GM12878 (cell line): ENCODE results near the gene HTR4. TPM values are rescaled to one million over a fixed set of nuclear protein-coding genes. Genes with fewer than 3 reads are reported as not detected.

Source experiments
- ATAC-seq: fragments of 200-7000 bp; cut with Tn5 transposase; 3 replicates; pipeline ENCODE4 v1.9.1; 2020; ENCODE audit warnings: mild to moderate bottlenecking, moderate library complexity
- BruUV-seq: library from RNA; stranded (reverse); fragments of 400-500 nt; replicated peaks from 2 replicates; lab custom pipeline; 2021; lab: Mats Ljungman, UMichigan
- CTCF ChIA-PET: fragments of 300-600 bp; sonication (Branson Sonifier 250); formaldehyde crosslinking; extraction: SDS; loops from one replicate; lab custom pipeline; 2021; ENCODE audit warnings: inconsistent platforms; lab: Yijun Ruan, JAX
- POLR2A ChIA-PET: fragments of 350-600 bp; formaldehyde crosslinking; extraction: SDS; loops from one replicate; lab custom pipeline; 2021; ENCODE audit warnings: inconsistent platforms; lab: Charles Lee
- RAD21 ChIA-PET: fragments of 300-600 bp; sonication (Branson Sonifier 250); formaldehyde crosslinking; loops from one replicate; lab custom pipeline; 2023; ENCODE audit warnings: antibody characterized with exemption; ENCODE audit not compliant: unreplicated experiment; lab: Charles Lee
- SMC1A ChIA-PET: fragments of 300-600 bp; sonication (Branson Sonifier 250); formaldehyde crosslinking; loops from one replicate; lab custom pipeline; 2023; ENCODE audit not compliant: unreplicated experiment, uncharacterized antibody; lab: Charles Lee
- DNase-seq: peaks from one replicate; pipeline ENCODE4 v3.0.0-alpha.2; 2011; ENCODE audit warnings: low read depth, low spot score
- FAIRE-seq: peaks from 3 replicates; lab custom pipeline; 2011; peaks lifted over from hg19 to GRCh38; lab: Jason Lieb, UNC
- H2AFZ ChIP-seq: 2 replicates; pipeline ENCODE4 v1.6.0; 2011; ENCODE audit warnings: low read depth, low read length, control low read depth; ENCODE audit not compliant: control insufficient read depth
- H3K27ac ChIP-seq: 2 replicates; pipeline ENCODE4 v1.5.1; 2011; ENCODE audit warnings: control low read depth; ENCODE audit not compliant: control insufficient read depth, insufficient read depth
- H3K27me3 ChIP-seq, 2 experiments: replicated peaks in 1 of 2; 2 replicates each; pipeline versions ENCODE4 v1.6.0 to v1.6.1; 2011; ENCODE audit warnings: low read length in 1 of 2; ENCODE audit not compliant: control insufficient read depth in 2 of 2, insufficient read depth in 2 of 2
- H3K36me3 ChIP-seq, 2 experiments: 2 replicates each; pipeline ENCODE4 v1.5.1; 2011; ENCODE audit warnings: low read length in 1 of 2; ENCODE audit not compliant: control insufficient read depth in 2 of 2, insufficient read depth in 2 of 2
- H3K4me1 ChIP-seq: 2 replicates; pipeline ENCODE4 v1.6.1; 2011; ENCODE audit warnings: mild to moderate bottlenecking, low read length, moderate library complexity, mixed read lengths; ENCODE audit not compliant: control insufficient read depth, insufficient read depth
- H3K4me2 ChIP-seq: 2 replicates; pipeline ENCODE4 v1.6.0; 2011; ENCODE audit warnings: control low read depth; ENCODE audit not compliant: control insufficient read depth, insufficient read depth
- H3K4me3 ChIP-seq: fragments of 200-600 bp; sonication (generic); 2 replicates; pipeline ENCODE4 v1.5.1; 2016
- H3K79me2 ChIP-seq: 2 replicates; pipeline ENCODE4 v1.6.0; 2011; ENCODE audit warnings: low read length; ENCODE audit not compliant: control insufficient read depth, insufficient read depth
- H3K9ac ChIP-seq: 2 replicates; pipeline ENCODE4 v1.8.0; 2011; ENCODE audit warnings: low read length, control low read depth, mixed read lengths; ENCODE audit not compliant: control insufficient read depth, insufficient read depth
- H3K9me3 ChIP-seq: replicated peaks from 3 replicates; pipeline ENCODE4 v1.5.1; 2011; ENCODE audit warnings: mild to moderate bottlenecking, low read length; ENCODE audit not compliant: control insufficient read depth, insufficient read depth
- H4K20me1 ChIP-seq: 2 replicates; pipeline ENCODE4 v1.6.0; 2011; ENCODE audit not compliant: control insufficient read depth, insufficient read depth
- BACH1 ChIP-seq: fragments of 450-650 bp; IDR thresholded peaks from 2 replicates; pipeline ENCODE4 v1.6.1; 2017; ENCODE audit warnings: mild to moderate bottlenecking, borderline replicate concordance
- SMAD5 ChIP-seq: IDR thresholded peaks from 2 replicates; pipeline ENCODE4 v1.6.1; 2016; ENCODE audit warnings: antibody characterized with exemption, low read depth
- SP1 ChIP-seq: IDR thresholded peaks from one replicate; pipeline ENCODE4 v1.6.1; 2011; ENCODE audit warnings: low read depth, low read length
- WGBS: methylation state at CpG from one replicate; pipeline ENCODE4 v1.1.6; 2016; ENCODE audit warnings: low lambda C conversion rate; ENCODE audit not compliant: insufficient replicate concordance, insufficient coverage; ENCODE audit errors: missing lambda C conversion rate; 5-methylcytosine and 5-hydroxymethylcytosine counted together
- in situ Hi-C: fragments of 300-500 bp; cut with MboI; formaldehyde crosslinking; loops from 9 replicates; pipeline ENCODE4 v1.14.3; 2018; ENCODE audit warnings: mixed read lengths
- intact Hi-C: fragments of 100-400 bp; cut with micrococcal nuclease; formaldehyde crosslinking; loops from one replicate; pipeline ENCODE4 v1.14.2; 2022; ENCODE audit not compliant: unreplicated experiment
- polyA plus RNA-seq, 11 experiments: library from polyadenylated mRNA; depleted of rRNA in 4 of 11; unstranded in 6 of 11; stranded (reverse) in 5 of 11; fragments of >200 nt; fragmentation: Nextera tagmentation in 4 of 11; fragmentation: Illumina TruSeq in 1 of 11; extraction: Ambion mirVana in 4 of 11; extraction: Trizol in 1 of 11; gene quantifications; 1 replicate in 1 of 11; 2 replicates in 10 of 11; pipeline versions ENCODE4 v1.2.1 to v1.2.3, GENCODE V29; 2011 to 2016; ENCODE audit warnings: inconsistent platforms in 2 of 11, missing spikeins in 2 of 11, low read depth in 1 of 11
- total RNA-seq, 4 experiments: library from RNA; depleted of rRNA in 3 of 4; stranded (reverse); fragments of >200 nt in 3 of 4; fragmentation: Illumina TruSeq in 1 of 4; extraction: Trizol in 1 of 4; gene quantifications; 2 replicates each; pipeline versions ENCODE4 v1.2.1 to v1.2.3, GENCODE V29; 2013 to 2021
- TF ChIP-seq, protein P1 (sequence below): fragments of 450-650 bp; IDR thresholded peaks from 2 replicates; pipeline ENCODE4 v1.6.1; 2016; ENCODE audit warnings: mild to moderate bottlenecking
- TF ChIP-seq, protein P2 (sequence below): fragments of 150-350 bp; IDR thresholded peaks from 2 replicates; pipeline ENCODE4 v1.6.1; 2016; ENCODE audit warnings: low read depth, low read length
- TF ChIP-seq, protein P3 (sequence below): fragments of 450-650 bp; IDR thresholded peaks from 2 replicates; pipeline ENCODE4 v1.6.1; 2017; ENCODE audit warnings: mild to moderate bottlenecking
- TF ChIP-seq, protein P4 (sequence below): fragments of 450-650 bp; IDR thresholded peaks from 2 replicates; pipeline ENCODE4 v1.6.1; 2017; ENCODE audit warnings: mild to moderate bottlenecking, low read depth, inconsistent platforms; ENCODE audit not compliant: poor library complexity, severe bottlenecking

HTR4 gene
- total and polyA plus RNA-seq, 10 of the 15 experiments (the other 5 are each of a cell fraction or from before 2014, with no cell fraction given): not detected

DNA sequence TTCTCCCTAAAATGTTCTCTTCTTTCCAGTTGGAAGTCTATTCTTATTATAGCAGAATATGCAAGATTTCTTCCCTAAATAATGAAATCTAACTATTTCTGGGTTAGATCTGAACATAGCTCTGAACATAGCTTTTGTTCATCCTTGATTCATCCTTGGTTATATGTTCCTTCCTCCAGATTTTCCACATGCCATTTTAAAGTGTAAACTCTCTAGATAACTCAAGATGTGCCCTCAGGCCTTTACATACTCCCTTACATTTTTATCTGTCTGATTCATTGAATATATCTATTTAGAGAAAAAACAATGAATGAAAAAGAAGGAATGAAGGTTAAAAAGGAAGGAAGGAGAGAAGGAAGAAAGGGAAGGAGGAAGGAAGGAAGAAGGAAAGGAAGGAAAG, 169.7 kb downstream of the HTR4 start (continued):
- TF ChIP-seq, protein P1, sequence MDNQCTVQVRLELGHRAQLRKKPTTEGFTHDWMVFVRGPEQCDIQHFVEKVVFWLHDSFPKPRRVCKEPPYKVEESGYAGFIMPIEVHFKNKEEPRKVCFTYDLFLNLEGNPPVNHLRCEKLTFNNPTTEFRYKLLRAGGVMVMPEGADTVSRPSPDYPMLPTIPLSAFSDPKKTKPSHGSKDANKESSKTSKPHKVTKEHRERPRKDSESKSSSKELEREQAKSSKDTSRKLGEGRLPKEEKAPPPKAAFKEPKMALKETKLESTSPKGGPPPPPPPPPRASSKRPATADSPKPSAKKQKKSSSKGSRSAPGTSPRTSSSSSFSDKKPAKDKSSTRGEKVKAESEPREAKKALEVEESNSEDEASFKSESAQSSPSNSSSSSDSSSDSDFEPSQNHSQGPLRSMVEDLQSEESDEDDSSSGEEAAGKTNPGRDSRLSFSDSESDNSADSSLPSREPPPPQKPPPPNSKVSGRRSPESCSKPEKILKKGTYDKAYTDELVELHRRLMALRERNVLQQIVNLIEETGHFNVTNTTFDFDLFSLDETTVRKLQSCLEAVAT: no peak

DNA sequence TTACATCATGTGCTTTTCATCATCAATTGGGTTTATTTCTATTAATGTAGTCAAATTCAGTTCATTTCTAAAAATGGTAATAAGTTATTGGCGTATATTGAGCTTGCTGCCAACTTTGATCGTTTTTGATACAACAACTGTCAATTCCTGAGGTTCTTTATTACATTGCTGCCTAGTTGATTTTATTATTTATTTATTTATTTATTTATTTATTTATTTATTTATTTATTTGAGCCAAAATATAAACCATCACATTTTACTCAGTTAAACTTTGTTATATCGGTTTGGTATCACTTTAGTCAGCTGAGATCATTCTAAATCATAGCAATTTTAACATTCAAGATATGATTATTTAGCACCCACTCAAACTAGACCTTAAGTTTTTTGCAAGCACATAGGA, 170.6 kb downstream of the HTR4 start:
- no peak overlapping the region for H3K9ac ChIP-seq
- intact Hi-C loops (loop anchor here (2.0 to 10.0 kb wide), 3 partner anchors 189 to 536 kb away; no protein-coding TSS in a partner anchor), in situ Hi-C loops (loop anchor here (25.0 kb wide), 1 partner anchor 296 kb away; no protein-coding TSS in a partner anchor)
- no TSS peak for BruUV-seq
- CTCF ChIA-PET: interaction anchor here (0.8 to 3.2 kb wide), 6 partner anchors 8 to 304 kb away, joined by 3 to 8 read pairs (median 4); no protein-coding TSS in a partner anchor
- SMC1A ChIA-PET: interaction anchor here (1.0 kb wide), 1 partner anchor 955 kb away, joined by 3 read pairs; no protein-coding TSS in a partner anchor
- H3K36me3 ChIP-seq: no peaks in the 10 kb centered on the region
- H2AFZ ChIP-seq: no peak overlapping the region
- POLR2A ChIA-PET: interaction anchor here (0.7 kb wide), 1 partner anchor 209 kb away, joined by 3 read pairs; no protein-coding TSS in a partner anchor
- TF ChIP-seq BACH1 (no peak), SMAD5 (no peak), SP1 (no peak)
- TF ChIP-seq, protein P2, sequence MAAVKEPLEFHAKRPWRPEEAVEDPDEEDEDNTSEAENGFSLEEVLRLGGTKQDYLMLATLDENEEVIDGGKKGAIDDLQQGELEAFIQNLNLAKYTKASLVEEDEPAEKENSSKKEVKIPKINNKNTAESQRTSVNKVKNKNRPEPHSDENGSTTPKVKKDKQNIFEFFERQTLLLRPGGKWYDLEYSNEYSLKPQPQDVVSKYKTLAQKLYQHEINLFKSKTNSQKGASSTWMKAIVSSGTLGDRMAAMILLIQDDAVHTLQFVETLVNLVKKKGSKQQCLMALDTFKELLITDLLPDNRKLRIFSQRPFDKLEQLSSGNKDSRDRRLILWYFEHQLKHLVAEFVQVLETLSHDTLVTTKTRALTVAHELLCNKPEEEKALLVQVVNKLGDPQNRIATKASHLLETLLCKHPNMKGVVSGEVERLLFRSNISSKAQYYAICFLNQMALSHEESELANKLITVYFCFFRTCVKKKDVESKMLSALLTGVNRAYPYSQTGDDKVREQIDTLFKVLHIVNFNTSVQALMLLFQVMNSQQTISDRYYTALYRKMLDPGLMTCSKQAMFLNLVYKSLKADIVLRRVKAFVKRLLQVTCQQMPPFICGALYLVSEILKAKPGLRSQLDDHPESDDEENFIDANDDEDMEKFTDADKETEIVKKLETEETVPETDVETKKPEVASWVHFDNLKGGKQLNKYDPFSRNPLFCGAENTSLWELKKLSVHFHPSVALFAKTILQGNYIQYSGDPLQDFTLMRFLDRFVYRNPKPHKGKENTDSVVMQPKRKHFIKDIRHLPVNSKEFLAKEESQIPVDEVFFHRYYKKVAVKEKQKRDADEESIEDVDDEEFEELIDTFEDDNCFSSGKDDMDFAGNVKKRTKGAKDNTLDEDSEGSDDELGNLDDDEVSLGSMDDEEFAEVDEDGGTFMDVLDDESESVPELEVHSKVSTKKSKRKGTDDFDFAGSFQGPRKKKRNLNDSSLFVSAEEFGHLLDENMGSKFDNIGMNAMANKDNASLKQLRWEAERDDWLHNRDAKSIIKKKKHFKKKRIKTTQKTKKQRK: no peak
- TF ChIP-seq, protein P3, sequence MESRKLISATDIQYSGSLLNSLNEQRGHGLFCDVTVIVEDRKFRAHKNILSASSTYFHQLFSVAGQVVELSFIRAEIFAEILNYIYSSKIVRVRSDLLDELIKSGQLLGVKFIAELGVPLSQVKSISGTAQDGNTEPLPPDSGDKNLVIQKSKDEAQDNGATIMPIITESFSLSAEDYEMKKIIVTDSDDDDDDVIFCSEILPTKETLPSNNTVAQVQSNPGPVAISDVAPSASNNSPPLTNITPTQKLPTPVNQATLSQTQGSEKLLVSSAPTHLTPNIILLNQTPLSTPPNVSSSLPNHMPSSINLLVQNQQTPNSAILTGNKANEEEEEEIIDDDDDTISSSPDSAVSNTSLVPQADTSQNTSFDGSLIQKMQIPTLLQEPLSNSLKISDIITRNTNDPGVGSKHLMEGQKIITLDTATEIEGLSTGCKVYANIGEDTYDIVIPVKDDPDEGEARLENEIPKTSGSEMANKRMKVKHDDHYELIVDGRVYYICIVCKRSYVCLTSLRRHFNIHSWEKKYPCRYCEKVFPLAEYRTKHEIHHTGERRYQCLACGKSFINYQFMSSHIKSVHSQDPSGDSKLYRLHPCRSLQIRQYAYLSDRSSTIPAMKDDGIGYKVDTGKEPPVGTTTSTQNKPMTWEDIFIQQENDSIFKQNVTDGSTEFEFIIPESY: no peak
- TF ChIP-seq, protein P4, sequence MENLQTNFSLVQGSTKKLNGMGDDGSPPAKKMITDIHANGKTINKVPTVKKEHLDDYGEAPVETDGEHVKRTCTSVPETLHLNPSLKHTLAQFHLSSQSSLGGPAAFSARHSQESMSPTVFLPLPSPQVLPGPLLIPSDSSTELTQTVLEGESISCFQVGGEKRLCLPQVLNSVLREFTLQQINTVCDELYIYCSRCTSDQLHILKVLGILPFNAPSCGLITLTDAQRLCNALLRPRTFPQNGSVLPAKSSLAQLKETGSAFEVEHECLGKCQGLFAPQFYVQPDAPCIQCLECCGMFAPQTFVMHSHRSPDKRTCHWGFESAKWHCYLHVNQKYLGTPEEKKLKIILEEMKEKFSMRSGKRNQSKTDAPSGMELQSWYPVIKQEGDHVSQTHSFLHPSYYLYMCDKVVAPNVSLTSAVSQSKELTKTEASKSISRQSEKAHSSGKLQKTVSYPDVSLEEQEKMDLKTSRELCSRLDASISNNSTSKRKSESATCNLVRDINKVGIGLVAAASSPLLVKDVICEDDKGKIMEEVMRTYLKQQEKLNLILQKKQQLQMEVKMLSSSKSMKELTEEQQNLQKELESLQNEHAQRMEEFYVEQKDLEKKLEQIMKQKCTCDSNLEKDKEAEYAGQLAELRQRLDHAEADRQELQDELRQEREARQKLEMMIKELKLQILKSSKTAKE: no peak
- H3K27me3 ChIP-seq: no peaks in the 10 kb centered on the region
- no peaks in the 10 kb centered on the region for H3K9me3 ChIP-seq
- H3K4me3 ChIP-seq: no peak overlapping the region
- 44% methylated on average over 3 of the region's 3 CpGs for WGBS
- no peak for FAIRE-seq
- no peak overlapping the region for H3K4me2 ChIP-seq
- ATAC-seq: no peak
- H3K79me2 ChIP-seq: no peaks in the 10 kb centered on the region
- no peak overlapping the region for H3K27ac ChIP-seq
- DNase-seq: no peak
- no peaks in the 10 kb centered on the region for H3K4me1 ChIP-seq
- H4K20me1 ChIP-seq: no peaks in the 10 kb centered on the region
- RAD21 ChIA-PET: no interaction called here
